Heart right ventricle (tissue), 16 donors: Measurements from ENCODE around the gene MBD3. TPM values are rescaled to one million over a fixed set of nuclear protein-coding genes. Genes with fewer than 3 reads are reported as not detected.

ENCODE experiments used
- ATAC-seq, 8 donors: fragments of 200-7000 bp; cut with Tn5 transposase; one replicate each; pipeline ENCODE4 v1.9.1; 2020; ENCODE audit warnings: mild to moderate bottlenecking in 8 of 8, moderate library complexity in 8 of 8, moderate number of reproducible peaks in 1 of 8
- DNase-seq, 2 donors: peaks; one replicate each; pipeline ENCODE4 v3.0.0-alpha.2; 2020
- H3K27ac ChIP-seq, 10 donors: fragments of 200-600 bp; sonication (generic) in 2 of 10; one replicate each; pipeline versions ENCODE4 v1.5.0 to v1.8.0; 2020 to 2022; ENCODE audit warnings: mild to moderate bottlenecking in 3 of 10
- H3K27me3 ChIP-seq, 7 donors: fragments of 200-600 bp; one replicate each; pipeline ENCODE4 v1.8.0; 2021 to 2022; ENCODE audit warnings: mild to moderate bottlenecking in 2 of 7
- H3K36me3 ChIP-seq, 9 donors: fragments of 200-600 bp; sonication (generic) in 1 of 9; one replicate each; pipeline versions ENCODE4 v1.5.0 to v1.8.0; 2020 to 2022; ENCODE audit warnings: mild to moderate bottlenecking in 2 of 9
- H3K4me1 ChIP-seq, 9 donors: fragments of 200-600 bp; sonication (generic) in 1 of 9; one replicate each; pipeline versions ENCODE4 v1.5.0 to v1.8.0; 2020 to 2022; ENCODE audit warnings: mild to moderate bottlenecking in 4 of 9
- H3K4me3 ChIP-seq, 10 donors: fragments of 200-600 bp; sonication (generic) in 2 of 10; one replicate each; pipeline versions ENCODE4 v1.5.0 to v1.8.0; 2020 to 2022; ENCODE audit warnings: mild to moderate bottlenecking in 7 of 10, moderate library complexity in 2 of 10
- H3K9me3 ChIP-seq, 11 donors: fragments of 200-600 bp in 10 of 11; sonication (generic) in 2 of 11; one replicate each; pipeline versions ENCODE4 v1.5.0 to v1.8.0; 2013 to 2022; ENCODE audit warnings: mild to moderate bottlenecking in 2 of 11, control low read depth in 1 of 11, moderate library complexity in 1 of 11
- WGBS, 2 donors: extraction: QIAGEN DNeasy Blood & Tissue Kit; methylation state at CpG; one replicate each; pipeline ENCODE4 v1.1.7; 2013; ENCODE audit warnings: inconsistent platforms in 1 of 2; 5-methylcytosine and 5-hydroxymethylcytosine counted together
- intact Hi-C, 10 donors: fragments of 100-400 bp; cut with DNase I; formaldehyde crosslinking; loops; one replicate each; pipeline versions ENCODE4 v1.11.1 to v1.14.2; 2022
- polyA plus RNA-seq, 2 donors: library from polyadenylated mRNA; stranded (reverse); fragments of 200-250 nt; gene quantifications; one replicate each; pipeline ENCODE4 v1.2.3, GENCODE V29; 2013
- total RNA-seq, 10 donors: library from RNA; stranded (reverse); fragmentation: NEBNext Ultra II Directional in 3 of 10; extraction: Animal tissue kit (Norgen Biotek cat#: 25700) in 3 of 10; gene quantifications; one replicate each; pipeline versions ENCODE4 v1.2.1 to v1.2.4, GENCODE V29; 2021 to 2023
- TF ChIP-seq, protein P1 (sequence below), 9 donors: fragments of 200-600 bp; sonication (generic) in 2 of 9; IDR thresholded peaks; one replicate each; pipeline versions ENCODE4 v1.5.0 to v1.8.0; 2021 to 2022; ENCODE audit warnings: antibody characterized with exemption in 9 of 9, mild to moderate bottlenecking in 5 of 9, moderate library complexity in 1 of 9
- donor health status: Arrhythmogenic right ventricular cardiomyopathy.
- donor health status: ischemic (EF 13 %, LVEDD 7.1; RV severe dilation, severe dysfunction).
- donor health status: healthy with polysubstance abuse.
- donor health status: DM: no; HTN: yes; CAD: no.
- donor health status: DM: no; HTN: no; CAD: no.
- donor health status: ischemic (EF 25% LVEDD 6.9; RV normal size, moderate dysfunction).
- donor health status: ischemic (EF 25% LVEDD 5.7; RV mildly dilated, moderate dysfunction).
- donor health status: healthy.
- donor health status: DM: yes; HTN: yes; CAD: no.
- donor health status: Ischemic cardiomyopathy.
- donor health status: ischemic (EF 35%, LVEDD 5.7; RV mildly dilated, moderate dysfunction).
- donor health status: nonischemic (EF 11% LVEDD 7.7; RV severe dilation, severe dysfunction).
- donor health status: DM: yes; HTN: yes; CAD: no.
- donor health status: PGD.
- donor health status: ischemic (EF 29% LVEDD 5.4; RV normal size, mild dysfunction).
- donor health status: nonischemic (EF 23%, LVEDD 6.1; RV moderate dilation, normal function).

MBD3 gene
- total and polyA plus RNA-seq, 12 donors = 34.5 to 125 (median 52.4) TPM

DNA sequence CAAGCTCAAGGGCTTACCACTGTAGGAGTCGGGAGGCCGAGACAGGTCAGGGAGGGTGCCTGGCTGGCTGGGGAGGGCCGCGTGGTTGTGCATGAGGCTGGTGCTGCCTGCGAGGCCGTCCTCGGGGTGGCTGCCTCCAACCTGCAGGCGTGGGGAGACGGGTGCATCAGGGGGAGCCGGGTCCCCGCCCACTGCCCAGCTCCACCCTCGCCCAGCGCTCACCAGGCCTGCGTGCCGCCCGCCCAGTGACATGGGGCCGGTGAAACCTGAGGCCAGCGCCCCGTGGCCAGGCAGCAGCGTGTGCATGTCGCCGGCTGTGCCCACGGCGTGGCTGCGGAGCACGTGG, 26.4 kb upstream of the MBD3 start:
- ATAC-seq (no peak), DNase-seq (no peak)
- no peak overlapping the region for H3K27ac ChIP-seq
- peaks cover 0 to 6% (median 0%) of the 10 kb centered on the region in 11 donors for H3K9me3 ChIP-seq
- no peak overlapping the region for H3K4me3 ChIP-seq
- peaks cover 0 to 97% (median 6%) of the 10 kb centered on the region in 9 donors for H3K36me3 ChIP-seq
- intact Hi-C loops = loop anchor here in 1 of 10 donors (5.0 kb wide), 1 partner anchor 43 kb away; no protein-coding TSS in a partner anchor
- WGBS, 2 donors = 93 to 95% methylated on average over 26 of the region's 26 CpGs
- TF ChIP-seq, protein P1, sequence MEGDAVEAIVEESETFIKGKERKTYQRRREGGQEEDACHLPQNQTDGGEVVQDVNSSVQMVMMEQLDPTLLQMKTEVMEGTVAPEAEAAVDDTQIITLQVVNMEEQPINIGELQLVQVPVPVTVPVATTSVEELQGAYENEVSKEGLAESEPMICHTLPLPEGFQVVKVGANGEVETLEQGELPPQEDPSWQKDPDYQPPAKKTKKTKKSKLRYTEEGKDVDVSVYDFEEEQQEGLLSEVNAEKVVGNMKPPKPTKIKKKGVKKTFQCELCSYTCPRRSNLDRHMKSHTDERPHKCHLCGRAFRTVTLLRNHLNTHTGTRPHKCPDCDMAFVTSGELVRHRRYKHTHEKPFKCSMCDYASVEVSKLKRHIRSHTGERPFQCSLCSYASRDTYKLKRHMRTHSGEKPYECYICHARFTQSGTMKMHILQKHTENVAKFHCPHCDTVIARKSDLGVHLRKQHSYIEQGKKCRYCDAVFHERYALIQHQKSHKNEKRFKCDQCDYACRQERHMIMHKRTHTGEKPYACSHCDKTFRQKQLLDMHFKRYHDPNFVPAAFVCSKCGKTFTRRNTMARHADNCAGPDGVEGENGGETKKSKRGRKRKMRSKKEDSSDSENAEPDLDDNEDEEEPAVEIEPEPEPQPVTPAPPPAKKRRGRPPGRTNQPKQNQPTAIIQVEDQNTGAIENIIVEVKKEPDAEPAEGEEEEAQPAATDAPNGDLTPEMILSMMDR (IDR thresholded peaks at IDR 0.05) = no peak
- no peaks in the 10 kb centered on the region for H3K27me3 ChIP-seq
- H3K4me1 ChIP-seq = peaks cover 0 to 25% (median 8%) of the 10 kb centered on the region in 9 donors

DNA sequence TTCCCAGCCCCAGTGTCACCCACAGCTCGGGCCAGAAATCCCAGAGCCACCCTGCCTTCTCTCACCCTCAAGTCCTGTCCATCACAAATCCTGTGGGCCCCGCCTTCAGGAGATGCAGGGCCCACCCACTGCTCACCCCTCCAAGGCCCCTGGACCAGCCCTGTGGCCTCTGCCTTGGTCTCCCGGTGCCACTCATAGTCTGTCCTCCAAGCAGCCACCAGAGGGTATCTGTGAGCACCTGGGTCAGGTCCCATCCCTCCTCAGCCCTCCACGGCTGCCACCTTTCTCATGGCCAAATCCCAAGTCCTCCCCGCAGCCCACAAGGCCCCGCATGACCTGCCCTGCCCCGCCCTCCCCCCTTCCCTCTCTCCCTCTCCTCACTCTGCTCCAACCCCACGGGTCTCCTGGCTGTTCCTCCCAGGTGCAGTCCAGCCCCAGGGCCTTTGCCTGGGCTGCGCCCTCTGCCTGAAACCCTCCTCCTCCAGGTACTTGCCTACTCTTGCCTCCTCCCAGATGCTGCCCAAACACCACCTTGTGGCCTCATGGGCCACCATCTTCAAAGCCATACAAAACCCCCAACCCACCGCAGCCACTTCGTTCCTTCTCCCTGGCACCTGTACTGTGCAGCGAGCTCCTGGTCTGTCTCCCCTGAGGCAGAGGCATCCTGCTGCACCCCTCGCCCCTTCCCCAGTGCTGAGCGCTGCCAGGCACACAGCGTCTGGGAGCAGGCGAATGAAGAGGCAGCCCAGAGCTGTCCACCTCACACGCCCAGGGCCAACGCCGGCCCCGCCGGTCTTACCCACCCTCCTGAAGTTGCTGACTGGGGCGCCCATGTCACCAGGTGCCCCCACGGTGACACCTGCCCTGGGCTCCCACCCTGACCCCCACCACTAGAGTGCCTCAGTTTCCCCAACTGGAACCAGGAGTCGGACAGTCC, 25.8 kb upstream of the MBD3 start:
- DNase-seq (peak in 1 of 2 donors; percentile 38), ATAC-seq (peak in 7 of 8 donors; percentile 43 to 79 (median 66))
- peak overlapping the region in 6 of 10 donors; percentile 22 to 51 (median 38) for H3K27ac ChIP-seq
- no peaks in the 10 kb centered on the region for H3K27me3 ChIP-seq
- peaks cover 0 to 6% (median 0%) of the 10 kb centered on the region in 11 donors for H3K9me3 ChIP-seq
- H3K36me3 ChIP-seq = peaks cover 0 to 97% (median 6%) of the 10 kb centered on the region in 9 donors
- H3K4me3 ChIP-seq = no peak overlapping the region
- 77 to 82% methylated on average over 24 of the region's 24 CpGs for WGBS, 2 donors
- H3K4me1 ChIP-seq = peaks cover 0 to 25% (median 8%) of the 10 kb centered on the region in 9 donors
- intact Hi-C loops = loop anchor here in 1 of 10 donors (5.0 kb wide), 1 partner anchor 44 kb away; no protein-coding TSS in a partner anchor
- TF ChIP-seq, protein P1 (IDR thresholded peaks at IDR 0.05) = peak in 7 of 9 donors; percentile 10 to 52 (median 41)

DNA sequence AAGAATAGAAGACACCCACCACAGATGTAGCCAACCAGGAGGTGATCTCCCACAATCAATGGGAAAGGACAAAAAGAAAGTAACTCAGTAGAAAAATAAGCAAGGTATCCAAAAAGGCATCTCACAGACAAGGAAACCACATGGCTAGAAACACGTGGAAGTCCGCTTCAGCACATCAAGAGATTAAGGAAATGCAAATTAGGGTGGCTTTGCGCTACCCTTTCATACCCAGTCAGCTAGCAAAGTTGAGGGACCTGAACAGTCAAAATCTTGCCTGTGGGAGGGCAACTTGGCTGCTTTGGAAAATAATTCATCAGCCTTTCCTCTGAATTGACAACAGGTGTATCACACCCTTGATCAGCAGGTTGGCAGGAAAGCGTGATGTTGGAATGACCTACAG, 24.2 kb upstream of the MBD3 start:
- DNase-seq (no peak), ATAC-seq (no peak)
- peak overlapping the region in 5 of 10 donors; percentile 20 to 51 (median 35) for H3K27ac ChIP-seq
- peaks cover 0 to 6% (median 0%) of the 10 kb centered on the region in 11 donors for H3K9me3 ChIP-seq
- H3K4me3 ChIP-seq = no peak overlapping the region
- H3K4me1 ChIP-seq = peaks cover 0 to 25% (median 8%) of the 10 kb centered on the region in 9 donors
- peaks cover 0 to 98% (median 6%) of the 10 kb centered on the region in 9 donors for H3K36me3 ChIP-seq
- TF ChIP-seq, protein P1 (IDR thresholded peaks at IDR 0.05) = no peak
- WGBS, 2 donors = 62 to 69% methylated on average over 4 of the region's 4 CpGs
- no peaks in the 10 kb centered on the region for H3K27me3 ChIP-seq
- intact Hi-C loops = loop anchor here in 1 of 10 donors (5.0 kb wide), 1 partner anchor 45 kb away; no protein-coding TSS in a partner anchor

DNA sequence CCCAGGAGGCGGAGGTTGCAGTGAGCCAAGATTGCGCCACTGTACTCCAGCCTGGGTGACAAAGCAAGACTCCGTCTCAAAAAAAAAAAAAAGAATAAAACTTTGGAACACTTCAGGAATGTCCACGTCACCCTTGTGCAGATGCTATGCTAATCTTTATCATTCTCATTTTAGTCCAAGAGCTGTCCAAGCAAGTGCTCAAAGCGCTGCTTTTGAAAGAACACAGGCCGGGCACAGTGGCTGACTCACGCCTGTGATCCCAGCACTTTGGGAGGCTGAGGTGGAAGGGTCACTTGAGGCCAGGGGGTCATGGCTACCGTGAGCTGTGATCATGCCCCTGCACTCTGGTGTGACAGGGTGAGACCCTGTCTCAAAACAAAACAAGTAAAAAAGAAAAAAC, 23.7 kb upstream of the MBD3 start:
- Histone ChIP-seq H3K27me3 (no peaks in the 10 kb centered on the region), H3K4me3 (no peak overlapping the region), H3K36me3 (peaks cover 0 to 98% (median 9%) of the 10 kb centered on the region in 9 donors), H3K9me3 (peaks cover 0 to 6% (median 0%) of the 10 kb centered on the region in 11 donors), H3K27ac (peak overlapping the region in 5 of 10 donors; percentile 20 to 51 (median 35)), H3K4me1 (peaks cover 0 to 25% (median 8%) of the 10 kb centered on the region in 9 donors)
- ATAC-seq (peak; percentile 28 to 79 (median 60)), DNase-seq (peak in 1 of 2 donors; percentile 28)
- intact Hi-C loops = loop anchor here in 1 of 10 donors (5.0 kb wide), 1 partner anchor 46 kb away; no protein-coding TSS in a partner anchor
- WGBS, 2 donors = 61 to 70% methylated on average over 8 of the region's 8 CpGs
- TF ChIP-seq, protein P1 (IDR thresholded peaks at IDR 0.05) = no peak
